Loucy (cell line): ENCODE measurements around the gene FMNL1.

Experiments used
- H2AFZ ChIP-seq: fragments of 200-600 bp; sonication (generic); 2 replicates; pipeline ENCODE4 v1.6.0; 2016; ENCODE audit warnings: antibody characterized with exemption, mild to moderate bottlenecking, low read length, moderate library complexity
- H3F3A ChIP-seq: fragments of 200-600 bp; 2 replicates; pipeline ENCODE4 v1.6.0; 2016; ENCODE audit warnings: antibody characterized with exemption, low read depth, mild to moderate bottlenecking
- H3K27me3 ChIP-seq: fragments of 200-600 bp; sonication (generic); 2 replicates; pipeline ENCODE4 v1.6.1; 2014; ENCODE audit warnings: low read length, mild to moderate bottlenecking; ENCODE audit not compliant: insufficient read depth, poor library complexity, severe bottlenecking
- H3K36me3 ChIP-seq: fragments of 200-600 bp; sonication (generic); 2 replicates; pipeline ENCODE4 v1.6.1; 2016; ENCODE audit warnings: low read length; ENCODE audit not compliant: insufficient read depth
- H3K4me1 ChIP-seq: fragments of 200-600 bp; sonication (generic); 2 replicates; pipeline ENCODE4 v1.5.1; 2014; ENCODE audit warnings: low read length, mild to moderate bottlenecking; ENCODE audit not compliant: insufficient read depth, poor library complexity, severe bottlenecking
- H3K4me2 ChIP-seq: fragments of 200-600 bp; sonication (generic); 2 replicates; pipeline ENCODE4 v1.6.0; 2014; ENCODE audit warnings: antibody characterized with exemption, low read length, low read depth, mild to moderate bottlenecking; ENCODE audit not compliant: poor library complexity, severe bottlenecking
- H3K4me3 ChIP-seq: fragments of 200-600 bp; sonication (generic); 2 replicates; pipeline ENCODE4 v1.5.1; 2014; ENCODE audit warnings: low read length, mild to moderate bottlenecking, mixed read lengths; ENCODE audit not compliant: poor library complexity, severe bottlenecking
- H3K79me2 ChIP-seq: fragments of 200-600 bp; sonication (generic); 2 replicates; pipeline ENCODE4 v1.6.1; 2014; ENCODE audit warnings: low read length; ENCODE audit not compliant: insufficient read depth
- H3K9ac ChIP-seq: fragments of 200-600 bp; sonication (generic); 2 replicates; pipeline ENCODE4 v1.6.0; 2014; ENCODE audit warnings: mild to moderate bottlenecking, low read depth, low read length, moderate library complexity; ENCODE audit not compliant: poor library complexity, severe bottlenecking
- H3K9me2 ChIP-seq: fragments of 200-600 bp; sonication (generic); replicated peaks from 2 replicates; pipeline ENCODE4 v1.6.1; 2016; ENCODE audit warnings: low read depth, low read length, mixed read lengths
- H3K9me3 ChIP-seq: fragments of 200-600 bp; sonication (generic); 2 replicates; pipeline ENCODE4 v1.6.1; 2014; ENCODE audit warnings: mild to moderate bottlenecking, antibody characterized with exemption, low read length, low read depth; ENCODE audit not compliant: insufficient read depth
- H4K20me1 ChIP-seq: fragments of 200-600 bp; sonication (generic); 2 replicates; pipeline ENCODE4 v1.6.0; 2014; ENCODE audit warnings: antibody characterized with exemption, low read length, mild to moderate bottlenecking; ENCODE audit not compliant: insufficient read depth, poor library complexity, severe bottlenecking
- EZH2phosphoT487 ChIP-seq: fragments of 200-600 bp; IDR thresholded peaks from 2 replicates; pipeline ENCODE4 v1.6.1; 2018; ENCODE audit warnings: antibody characterized with exemption, mild to moderate bottlenecking, moderate library complexity, borderline replicate concordance
- TF ChIP-seq, protein P1 (sequence below): fragments of 200-600 bp; sonication (generic); conservative IDR thresholded peaks from 2 replicates; pipeline ENCODE4 v1.5.1; 2014; ENCODE audit warnings: mild to moderate bottlenecking, antibody characterized with exemption, low read length

Gene FMNL1

DNA sequence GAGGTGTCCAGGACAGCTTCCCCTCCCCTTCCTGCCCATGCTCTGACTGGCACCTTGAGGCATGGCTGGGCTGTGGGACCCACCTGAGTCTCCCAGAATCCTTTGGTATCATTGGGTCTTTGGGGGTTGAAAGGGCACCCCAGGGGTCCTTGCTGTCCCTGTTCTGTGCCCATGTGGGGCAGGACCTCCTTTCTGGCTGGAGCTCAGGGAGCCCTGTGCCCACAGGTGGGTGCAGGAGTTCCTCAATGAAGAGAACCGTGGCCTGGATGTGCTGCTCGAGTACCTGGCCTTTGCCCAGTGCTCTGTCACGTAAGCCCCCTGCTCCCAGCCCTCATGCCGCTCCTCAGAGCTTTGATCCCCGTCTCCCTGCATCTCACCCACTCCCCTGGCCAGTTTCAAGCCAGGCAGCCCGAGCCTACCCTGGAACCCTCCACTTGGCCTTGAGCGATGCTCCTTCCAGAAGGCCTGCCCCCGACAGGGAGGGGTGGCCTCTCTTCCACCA lies 11.8 kb downstream of the FMNL1 start:
- no peaks in the 10 kb centered on the region for H3F3A ChIP-seq
- H3K9me2 ChIP-seq, result no peaks in the 10 kb centered on the region
- H3K9me3 ChIP-seq, result no peaks in the 10 kb centered on the region
- H3K4me1 ChIP-seq, result peaks cover 31% of the 10 kb centered on the region
- H3K27me3 ChIP-seq, result no peaks in the 10 kb centered on the region
- no peak overlapping the region for H2AFZ ChIP-seq
- H3K4me3 ChIP-seq, result no peak overlapping the region
- no peak overlapping the region for H3K9ac ChIP-seq
- H4K20me1 ChIP-seq, result peaks cover 60% of the 10 kb centered on the region
- TF ChIP-seq EZH2phosphoT487, result no peak
- TF ChIP-seq, protein P1, sequence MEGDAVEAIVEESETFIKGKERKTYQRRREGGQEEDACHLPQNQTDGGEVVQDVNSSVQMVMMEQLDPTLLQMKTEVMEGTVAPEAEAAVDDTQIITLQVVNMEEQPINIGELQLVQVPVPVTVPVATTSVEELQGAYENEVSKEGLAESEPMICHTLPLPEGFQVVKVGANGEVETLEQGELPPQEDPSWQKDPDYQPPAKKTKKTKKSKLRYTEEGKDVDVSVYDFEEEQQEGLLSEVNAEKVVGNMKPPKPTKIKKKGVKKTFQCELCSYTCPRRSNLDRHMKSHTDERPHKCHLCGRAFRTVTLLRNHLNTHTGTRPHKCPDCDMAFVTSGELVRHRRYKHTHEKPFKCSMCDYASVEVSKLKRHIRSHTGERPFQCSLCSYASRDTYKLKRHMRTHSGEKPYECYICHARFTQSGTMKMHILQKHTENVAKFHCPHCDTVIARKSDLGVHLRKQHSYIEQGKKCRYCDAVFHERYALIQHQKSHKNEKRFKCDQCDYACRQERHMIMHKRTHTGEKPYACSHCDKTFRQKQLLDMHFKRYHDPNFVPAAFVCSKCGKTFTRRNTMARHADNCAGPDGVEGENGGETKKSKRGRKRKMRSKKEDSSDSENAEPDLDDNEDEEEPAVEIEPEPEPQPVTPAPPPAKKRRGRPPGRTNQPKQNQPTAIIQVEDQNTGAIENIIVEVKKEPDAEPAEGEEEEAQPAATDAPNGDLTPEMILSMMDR, result no peak
- peaks cover 60% of the 10 kb centered on the region; the same call in 1 of the 2 replicates for H3K36me3 ChIP-seq
- H3K4me2 ChIP-seq, result no peak overlapping the region
- H3K79me2 ChIP-seq, result peaks cover 64% of the 10 kb centered on the region

DNA sequence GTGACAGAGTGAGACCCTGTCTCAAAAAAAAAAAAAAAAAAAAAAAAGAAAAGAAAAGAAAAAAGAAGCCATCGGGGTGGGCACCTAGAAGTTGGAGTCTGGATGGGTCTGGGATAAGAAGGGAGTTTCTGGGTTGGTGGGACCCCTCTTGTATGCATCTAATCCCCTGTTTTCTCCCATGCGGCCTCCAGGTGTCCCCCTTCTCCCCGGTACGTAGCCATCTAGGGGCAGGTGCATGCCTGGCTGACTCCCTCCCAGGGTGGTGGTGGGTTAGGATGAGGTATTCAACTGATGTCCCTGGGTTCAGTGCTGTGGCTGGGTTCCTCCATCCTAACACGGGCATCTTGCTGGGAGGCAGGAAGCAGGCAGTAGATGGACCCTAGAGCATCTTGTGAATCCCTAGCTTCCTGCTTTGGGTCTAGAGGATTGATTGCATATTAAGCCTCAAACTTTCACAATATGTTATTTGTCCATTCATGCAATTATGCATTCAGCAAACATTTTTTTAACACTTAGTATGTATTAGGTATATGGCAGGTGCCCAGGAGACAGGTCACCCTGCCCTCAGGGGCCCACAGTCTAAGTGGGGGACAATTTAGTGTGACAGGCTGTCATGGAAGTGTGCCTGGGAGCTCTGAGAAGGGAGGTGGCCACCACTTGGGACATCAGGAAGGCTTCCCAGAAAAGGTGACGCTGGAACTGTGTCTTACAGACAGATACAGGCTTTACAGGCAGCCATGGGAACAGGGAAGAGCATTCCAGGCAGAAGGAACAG lies 13.1 kb downstream of the FMNL1 start:
- Histone ChIP-seq H3K9me3 (no peaks in the 10 kb centered on the region), H3K9me2 (no peaks in the 10 kb centered on the region), H3K4me2 (no peak overlapping the region), H2AFZ (no peak overlapping the region), H3K79me2 (peaks cover 50% of the 10 kb centered on the region), H3K4me1 (peaks cover 18% of the 10 kb centered on the region), H3F3A (no peaks in the 10 kb centered on the region), H3K4me3 (no peak overlapping the region), H3K9ac (no peak overlapping the region), H3K27me3 (no peaks in the 10 kb centered on the region), H4K20me1 (peaks cover 54% of the 10 kb centered on the region), H3K36me3 (peaks cover 73% of the 10 kb centered on the region; the same call in 1 of the 2 replicates)
- no peak for TF ChIP-seq EZH2phosphoT487
- TF ChIP-seq, protein P1, result peak; percentile 67

DNA sequence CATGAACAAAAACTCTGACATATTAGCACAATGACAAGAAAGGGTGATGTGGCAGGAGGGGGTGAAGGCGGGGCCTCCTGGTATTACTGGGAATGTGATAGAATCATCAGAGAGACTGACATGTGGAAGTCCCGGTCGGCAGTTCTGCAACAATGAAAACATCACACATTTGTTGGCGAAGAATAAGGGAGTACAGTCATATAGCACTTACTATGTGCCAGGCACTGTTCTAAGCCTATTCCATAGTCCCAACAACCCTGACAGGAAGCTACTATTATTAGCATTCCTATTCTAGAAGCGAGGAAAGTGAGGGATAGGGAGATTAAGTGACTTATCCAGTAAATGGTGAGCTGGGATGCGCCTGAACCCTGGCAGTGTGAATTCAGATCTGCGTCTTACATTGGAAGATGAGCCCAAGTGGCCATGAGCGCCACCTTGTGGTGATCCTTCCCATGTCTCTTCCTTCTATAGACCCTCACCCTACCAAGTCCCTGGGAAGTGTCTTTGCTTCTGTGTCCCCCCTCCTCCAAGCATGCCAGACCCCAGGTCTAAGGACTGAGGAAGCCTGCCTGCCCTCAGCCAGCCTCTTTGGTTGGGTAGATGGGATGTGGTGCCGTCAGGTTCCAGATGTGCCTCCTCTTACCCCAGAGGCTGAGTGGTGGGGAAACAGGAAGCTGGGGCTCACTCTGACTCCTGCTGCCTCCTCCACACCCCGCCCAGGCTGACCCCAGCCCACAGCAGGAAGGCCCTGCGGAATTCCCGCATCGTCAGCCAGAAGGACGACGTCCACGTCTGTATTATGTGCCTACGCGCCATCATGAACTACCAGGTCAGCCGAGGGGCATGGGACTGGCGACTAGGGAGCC lies 14.0 kb downstream of the FMNL1 start:
- Histone ChIP-seq H3K4me1 (peaks cover 9% of the 10 kb centered on the region), H3K9me2 (no peaks in the 10 kb centered on the region), H3K79me2 (peaks cover 42% of the 10 kb centered on the region), H4K20me1 (peaks cover 46% of the 10 kb centered on the region), H3K9ac (no peak overlapping the region), H3K9me3 (no peaks in the 10 kb centered on the region), H3K27me3 (no peaks in the 10 kb centered on the region), H3K4me2 (no peak overlapping the region), H3K4me3 (no peak overlapping the region), H3F3A (no peaks in the 10 kb centered on the region), H2AFZ (no peak overlapping the region), H3K36me3 (peaks cover 80% of the 10 kb centered on the region; the same call in 1 of the 2 replicates)
- TF ChIP-seq EZH2phosphoT487, result no peak
- TF ChIP-seq, protein P1, result peak; percentile 80
